Measurements from ENCODE around the gene SNX9. TPM values are rescaled to one million over a fixed set of nuclear protein-coding genes. Genes with fewer than 3 reads are reported as not detected.
"Not testable (repeated sequence)": the region's sequence is repeated elsewhere in the genome, so short reads cannot be mapped to it uniquely, and the experiment has no call there.

SNX9 gene
- polyA plus RNA-seq, 1 donor = 44.6 TPM

DNA sequence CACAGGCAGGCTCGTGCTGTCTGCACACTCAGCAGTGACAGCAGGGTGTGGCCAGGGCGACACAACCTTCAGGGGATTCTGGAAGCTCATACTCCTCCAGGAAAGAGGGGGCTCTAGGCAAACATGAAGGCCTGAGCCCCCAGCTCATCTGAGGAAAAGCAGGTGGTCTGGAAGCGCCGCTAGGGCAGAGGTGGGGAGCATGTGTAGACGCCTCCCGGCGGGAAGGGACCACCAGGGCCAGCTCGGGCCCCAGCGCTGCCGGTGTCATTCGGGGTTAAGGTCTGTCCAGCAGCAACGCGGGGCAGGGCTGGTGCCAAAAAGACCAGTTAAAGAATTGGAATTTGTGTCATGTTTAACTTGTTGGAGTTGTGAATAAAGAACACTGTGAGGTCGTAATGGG, 119.3 kb downstream of the SNX9 start:
- Histone ChIP-seq H3K27me3 (ENCODE audit: control insufficient read depth, insufficient read depth, low read length) (no peaks in the 10 kb centered on the region), H3K4me3 (ENCODE audit: low read length) (no peak overlapping the region), H3K4me1 (ENCODE audit: control insufficient read depth, insufficient read depth, low read length) (peaks cover 3% of the 10 kb centered on the region), H3K9me3 (ENCODE audit: control insufficient read depth, low read depth, low read length) (no peaks in the 10 kb centered on the region), H3K27ac (ENCODE audit: low read length) (no peak overlapping the region), H3K36me3 (ENCODE audit: control insufficient read depth, insufficient read depth, low read length) (peaks cover 68% of the 10 kb centered on the region)
- no peak for DNase-seq
- WGBS (ENCODE audit: insufficient coverage, low lambda C conversion rate) = 86% methylated on average over 1 of the region's 14 CpGs

DNA sequence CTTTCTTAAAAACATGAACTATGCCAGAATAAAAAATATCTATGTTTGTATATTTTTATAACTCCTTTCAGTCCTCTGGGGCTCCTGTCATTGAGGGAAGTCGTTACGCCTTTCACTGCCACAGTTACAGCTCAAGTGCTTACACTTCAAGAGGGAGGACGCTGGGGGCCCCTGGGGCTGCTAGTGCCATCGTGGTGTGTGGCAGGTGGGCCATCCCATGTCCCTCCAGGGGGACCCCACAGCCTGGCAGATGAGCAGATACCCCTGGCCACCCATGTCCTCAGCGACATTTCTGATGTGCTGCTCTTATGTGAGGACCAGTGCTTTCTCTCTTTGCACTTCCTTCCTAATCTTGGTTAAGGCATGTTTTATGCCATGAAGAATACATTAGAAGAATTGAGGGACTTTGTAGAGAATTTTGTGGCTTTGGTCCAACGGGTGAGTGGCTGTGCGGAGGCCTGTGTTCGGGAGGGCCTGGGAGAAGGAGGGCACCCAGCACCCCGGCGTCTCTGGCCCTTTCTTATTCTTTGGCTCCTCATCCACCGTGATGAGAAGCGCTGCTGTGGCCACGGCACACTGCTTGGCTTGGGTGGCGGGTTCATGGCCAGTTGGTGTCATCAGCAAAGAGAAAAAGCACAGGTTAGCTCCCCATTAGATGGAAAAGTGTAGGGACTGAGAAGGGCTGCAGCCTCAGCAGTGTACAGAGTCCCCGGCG, 120.4 kb downstream of the SNX9 start:
- Histone ChIP-seq H3K4me1 (ENCODE audit: control insufficient read depth, insufficient read depth, low read length) (peaks cover 3% of the 10 kb centered on the region), H3K27me3 (ENCODE audit: control insufficient read depth, insufficient read depth, low read length) (no peaks in the 10 kb centered on the region), H3K9me3 (ENCODE audit: control insufficient read depth, low read depth, low read length) (no peaks in the 10 kb centered on the region), H3K36me3 (ENCODE audit: control insufficient read depth, insufficient read depth, low read length) (peaks cover 59% of the 10 kb centered on the region), H3K4me3 (ENCODE audit: low read length) (no peak overlapping the region), H3K27ac (ENCODE audit: low read length) (no peak overlapping the region)
- WGBS (ENCODE audit: insufficient coverage, low lambda C conversion rate) = no CpG with 5 or more reads among the region's 16 CpGs
- no peak for DNase-seq

- no peak for DNase-seq
- no peaks in the 10 kb centered on the region for H3K27me3 ChIP-seq (ENCODE audit: control insufficient read depth, insufficient read depth, low read length)
- H3K9me3 ChIP-seq (ENCODE audit: control insufficient read depth, low read depth, low read length) = no peaks in the 10 kb centered on the region
- no peak overlapping the region for H3K27ac ChIP-seq (ENCODE audit: low read length)
- H3K36me3 ChIP-seq (ENCODE audit: control insufficient read depth, insufficient read depth, low read length) = peaks cover 54% of the 10 kb centered on the region
- H3K4me1 ChIP-seq (ENCODE audit: control insufficient read depth, insufficient read depth, low read length) = peaks cover 3% of the 10 kb centered on the region
- no peak overlapping the region for H3K4me3 ChIP-seq (ENCODE audit: low read length)
- whole genome bisulfite sequencing (ENCODE audit: insufficient coverage, low lambda C conversion rate) = no CpG with 5 or more reads among the region's 15 CpGs
Observed at GRCh38 chr6:157943964-157944283, 120.9 kb downstream of the SNX9 start.

GRCh38 chr6:157944983-157945931, 122.2 kb downstream of the SNX9 start:
- WGBS (ENCODE audit: insufficient coverage, low lambda C conversion rate) = no CpG with 5 or more reads among the region's 14 CpGs
- no peaks in the 10 kb centered on the region for H3K27me3 ChIP-seq (ENCODE audit: control insufficient read depth, insufficient read depth, low read length)
- no peak for DNase-seq
- H3K9me3 ChIP-seq (ENCODE audit: control insufficient read depth, low read depth, low read length) = peaks cover 4% of the 10 kb centered on the region
- peaks cover 43% of the 10 kb centered on the region for H3K36me3 ChIP-seq (ENCODE audit: control insufficient read depth, insufficient read depth, low read length)
- H3K4me3 ChIP-seq (ENCODE audit: low read length) = no peak overlapping the region
- H3K4me1 ChIP-seq (ENCODE audit: control insufficient read depth, insufficient read depth, low read length) = no peaks in the 10 kb centered on the region
- no peak overlapping the region for H3K27ac ChIP-seq (ENCODE audit: low read length)

- H3K4me3 ChIP-seq (ENCODE audit: low read length) = no peak overlapping the region
- no peak for DNase-seq
- 100% methylated on average over 2 of the region's 6 CpGs for WGBS (ENCODE audit: insufficient coverage, low lambda C conversion rate)
- H3K27me3 ChIP-seq (ENCODE audit: control insufficient read depth, insufficient read depth, low read length) = no peaks in the 10 kb centered on the region
- peaks cover 4% of the 10 kb centered on the region for H3K9me3 ChIP-seq (ENCODE audit: control insufficient read depth, low read depth, low read length)
- peaks cover 42% of the 10 kb centered on the region for H3K36me3 ChIP-seq (ENCODE audit: control insufficient read depth, insufficient read depth, low read length)
- no peak overlapping the region for H3K27ac ChIP-seq (ENCODE audit: low read length)
- H3K4me1 ChIP-seq (ENCODE audit: control insufficient read depth, insufficient read depth, low read length) = no peaks in the 10 kb centered on the region
Observed at GRCh38 chr6:157946053-157946617, 123.1 kb downstream of the SNX9 start.

- peaks cover 34% of the 10 kb centered on the region for H3K36me3 ChIP-seq (ENCODE audit: control insufficient read depth, insufficient read depth, low read length)
- no peak for DNase-seq
- H3K9me3 ChIP-seq (ENCODE audit: control insufficient read depth, low read depth, low read length) = peaks cover 4% of the 10 kb centered on the region
- H3K27ac ChIP-seq (ENCODE audit: low read length) = no peak overlapping the region
- no CpG with 5 or more reads among the region's 5 CpGs for WGBS (ENCODE audit: insufficient coverage, low lambda C conversion rate)
- no peaks in the 10 kb centered on the region for H3K27me3 ChIP-seq (ENCODE audit: control insufficient read depth, insufficient read depth, low read length)
- peaks cover 8% of the 10 kb centered on the region for H3K4me1 ChIP-seq (ENCODE audit: control insufficient read depth, insufficient read depth, low read length)
- H3K4me3 ChIP-seq (ENCODE audit: low read length) = no peak overlapping the region
Observed at GRCh38 chr6:157946865-157947532, 124.0 kb downstream of the SNX9 start.

DNA sequence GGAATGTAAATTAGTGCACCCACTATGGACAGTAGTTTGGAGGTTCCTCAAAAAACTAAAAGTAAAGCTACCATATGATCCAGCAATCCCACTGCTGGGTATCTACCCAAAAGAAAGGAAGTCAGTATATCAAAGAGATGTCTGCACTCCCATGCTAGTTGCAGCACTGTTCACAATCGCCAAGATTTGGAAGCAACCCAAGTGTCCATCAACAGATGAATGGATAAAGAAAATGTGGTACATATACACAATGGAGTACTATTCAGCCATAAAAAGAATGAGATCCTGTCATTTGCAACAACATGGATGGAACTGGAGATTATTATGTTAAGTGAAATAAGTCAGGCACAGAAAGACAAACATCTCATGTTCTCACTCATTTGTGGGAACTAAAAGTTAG, 127.9 kb downstream of the SNX9 start:
- no CpG with 5 or more reads among the region's 1 CpG for WGBS (ENCODE audit: insufficient coverage, low lambda C conversion rate)

GRCh38 chr6:157951828-157952227, 128.8 kb downstream of the SNX9 start:
- Histone ChIP-seq H3K27me3 (ENCODE audit: control insufficient read depth, insufficient read depth, low read length) (no peaks in the 10 kb centered on the region), H3K9me3 (ENCODE audit: control insufficient read depth, low read depth, low read length) (peaks cover 4% of the 10 kb centered on the region), H3K4me1 (ENCODE audit: control insufficient read depth, insufficient read depth, low read length) (peaks cover 43% of the 10 kb centered on the region), H3K27ac (ENCODE audit: low read length) (peak overlapping the region; percentile 98), H3K4me3 (ENCODE audit: low read length) (no peak overlapping the region), H3K36me3 (ENCODE audit: control insufficient read depth, insufficient read depth, low read length) (no peaks in the 10 kb centered on the region)
- peak; percentile 80 to 91 for DNase-seq
- no CpG with 5 or more reads among the region's 9 CpGs for WGBS (ENCODE audit: insufficient coverage, low lambda C conversion rate)

More for the DNA sequence above, 127.9 kb downstream of the SNX9 start:
- not testable (repeated sequence) for H3K27me3 ChIP-seq (ENCODE audit: control insufficient read depth, insufficient read depth, low read length); H3K36me3 ChIP-seq (ENCODE audit: control insufficient read depth, insufficient read depth, low read length); H3K9me3 ChIP-seq (ENCODE audit: control insufficient read depth, low read depth, low read length); H3K27ac ChIP-seq (ENCODE audit: low read length); H3K4me3 ChIP-seq (ENCODE audit: low read length); DNase-seq
- peaks cover 43% of the 10 kb centered on the region for H3K4me1 ChIP-seq (ENCODE audit: control insufficient read depth, insufficient read depth, low read length)

DNA sequence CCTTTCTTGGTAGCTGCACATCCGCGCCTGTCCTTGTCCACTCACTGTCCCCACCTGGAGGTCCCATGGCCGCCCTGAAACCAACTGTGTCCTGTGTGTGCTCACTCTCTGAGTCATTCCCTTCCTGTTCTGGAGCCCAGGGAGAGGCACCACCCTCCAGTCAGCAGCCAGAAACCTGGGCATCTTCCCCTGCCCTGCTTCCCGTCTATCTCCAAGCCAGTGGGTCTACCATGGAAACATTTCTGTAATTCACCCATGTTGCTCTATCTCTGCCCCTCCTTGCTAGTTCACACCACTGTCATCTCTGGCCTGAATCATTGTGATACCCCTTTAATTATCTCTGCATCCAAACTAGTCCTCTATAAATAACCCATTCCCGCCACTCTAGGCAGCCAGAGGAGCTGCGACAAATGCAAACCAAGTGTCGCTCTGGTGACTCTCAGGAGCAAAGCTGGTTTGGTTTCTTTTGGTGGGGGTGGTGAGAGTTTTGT, 129.9 kb downstream of the SNX9 start:
- H3K36me3 ChIP-seq (ENCODE audit: control insufficient read depth, insufficient read depth, low read length) = no peaks in the 10 kb centered on the region
- H3K9me3 ChIP-seq (ENCODE audit: control insufficient read depth, low read depth, low read length) = peaks cover 12% of the 10 kb centered on the region
- H3K4me3 ChIP-seq (ENCODE audit: low read length) = no peak overlapping the region
- no CpG with 5 or more reads among the region's 7 CpGs for WGBS (ENCODE audit: insufficient coverage, low lambda C conversion rate)
- peak overlapping the region; percentile 98 for H3K27ac ChIP-seq (ENCODE audit: low read length)
- H3K4me1 ChIP-seq (ENCODE audit: control insufficient read depth, insufficient read depth, low read length) = peaks cover 43% of the 10 kb centered on the region
- H3K27me3 ChIP-seq (ENCODE audit: control insufficient read depth, insufficient read depth, low read length) = no peaks in the 10 kb centered on the region
- peak in 1 of 2 donors; percentile 27 for DNase-seq

GRCh38 chr6:157953580-157954091, 130.6 kb downstream of the SNX9 start:
- peaks cover 43% of the 10 kb centered on the region for H3K4me1 ChIP-seq (ENCODE audit: control insufficient read depth, insufficient read depth, low read length)
- no peaks in the 10 kb centered on the region for H3K36me3 ChIP-seq (ENCODE audit: control insufficient read depth, insufficient read depth, low read length)
- peaks cover 19% of the 10 kb centered on the region for H3K9me3 ChIP-seq (ENCODE audit: control insufficient read depth, low read depth, low read length)
- H3K27ac ChIP-seq (ENCODE audit: low read length) = peak overlapping the region; percentile 98
- no peaks in the 10 kb centered on the region for H3K27me3 ChIP-seq (ENCODE audit: control insufficient read depth, insufficient read depth, low read length)
- 14% methylated on average over 1 of the region's 7 CpGs for WGBS (ENCODE audit: insufficient coverage, low lambda C conversion rate)
- peak in 1 of 2 donors; percentile 61 for DNase-seq
- peak overlapping the region; percentile 17 for H3K4me3 ChIP-seq (ENCODE audit: low read length)

Data from large intestine (tissue), 3 donors.